ENCODE data around the gene SF1.

Gene SF1

GRCh38 chr11:64716473-64717267 lies 61.7 kb downstream of the SF1 start:
- Histone ChIP-seq H3K27ac (no peak overlapping the region), H3K4me3 (no peak overlapping the region)
- DNase-seq (ENCODE audit: low spot score): no peak
- TF ChIP-seq CTCF (IDR thresholded peaks at IDR 0.05): no peak

- Histone ChIP-seq H3K27ac (no peak overlapping the region), H3K4me3 (no peak overlapping the region)
- no peak for TF ChIP-seq CTCF (IDR thresholded peaks at IDR 0.05)
- no peak for DNase-seq (ENCODE audit: low spot score)
These were observed 62.4 kb downstream of the SF1 start for GRCh38 chr11:64715756-64716472.

GRCh38 chr11:64715110-64715509 lies 63.2 kb downstream of the SF1 start:
- no peak for DNase-seq (ENCODE audit: low spot score)
- no peak overlapping the region for H3K27ac ChIP-seq
- TF ChIP-seq CTCF (IDR thresholded peaks at IDR 0.05): no peak
- no peak overlapping the region for H3K4me3 ChIP-seq

- H3K4me3 ChIP-seq: no peak overlapping the region
- no peak overlapping the region for H3K27ac ChIP-seq
- DNase-seq (ENCODE audit: low spot score): no peak
- no peak for TF ChIP-seq CTCF (IDR thresholded peaks at IDR 0.05)
These were observed 63.7 kb downstream of the SF1 start for GRCh38 chr11:64714666-64715065.
